Measurements from ENCODE around the gene PDE4B.
"Not testable (repeated sequence)": the region's sequence is repeated elsewhere in the genome, so short reads cannot be mapped to it uniquely, and the experiment has no call there.

PDE4B gene

GRCh38 chr1:66069976-66070876 lies 277.5 kb downstream of the PDE4B start:
- DNase-seq: no peak

GRCh38 chr1:66073388-66073787 lies 280.7 kb downstream of the PDE4B start:
- DNase-seq: no peak

DNA sequence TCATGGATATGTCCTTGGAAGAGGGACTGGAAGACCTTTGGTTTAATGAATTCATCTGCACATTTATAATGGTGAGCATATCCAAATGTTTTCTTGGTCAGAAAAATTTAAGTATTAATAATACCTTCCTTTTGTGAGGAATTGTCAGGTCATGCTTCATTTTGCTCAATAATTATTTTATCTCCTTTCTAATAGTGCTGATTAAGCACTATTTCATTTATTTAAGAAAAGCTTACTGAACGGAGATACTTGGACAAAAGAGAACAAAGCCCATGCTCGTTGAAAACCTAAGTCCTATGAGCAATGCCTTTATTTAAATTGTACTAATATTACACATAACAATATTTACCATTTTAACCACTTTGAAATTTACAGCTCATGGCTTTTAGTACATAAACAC lies 281.5 kb downstream of the PDE4B start:
- no peak for DNase-seq

GRCh38 chr1:66078412-66078811 lies 285.7 kb downstream of the PDE4B start:
- no peak for DNase-seq

DNA sequence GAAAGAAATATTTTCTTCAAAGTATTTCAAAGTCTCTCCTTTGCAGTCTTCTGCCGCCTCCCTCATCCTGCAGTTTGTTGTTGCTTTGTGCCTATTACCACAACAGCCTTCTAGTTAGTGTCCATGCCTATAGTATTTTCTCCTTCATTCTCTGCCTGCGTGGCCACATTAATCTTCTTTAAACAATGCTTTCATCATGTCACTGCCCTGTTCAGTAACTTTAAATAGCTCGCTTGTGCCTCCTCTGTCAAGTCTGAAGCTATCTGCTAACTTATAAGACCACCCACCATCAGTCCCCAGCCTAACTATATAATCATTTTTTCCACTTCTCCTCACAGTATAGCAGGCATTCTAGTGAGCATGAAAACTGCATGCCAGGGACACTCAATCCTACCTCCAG lies 290.3 kb downstream of the PDE4B start:
- no peak for DNase-seq

DNA sequence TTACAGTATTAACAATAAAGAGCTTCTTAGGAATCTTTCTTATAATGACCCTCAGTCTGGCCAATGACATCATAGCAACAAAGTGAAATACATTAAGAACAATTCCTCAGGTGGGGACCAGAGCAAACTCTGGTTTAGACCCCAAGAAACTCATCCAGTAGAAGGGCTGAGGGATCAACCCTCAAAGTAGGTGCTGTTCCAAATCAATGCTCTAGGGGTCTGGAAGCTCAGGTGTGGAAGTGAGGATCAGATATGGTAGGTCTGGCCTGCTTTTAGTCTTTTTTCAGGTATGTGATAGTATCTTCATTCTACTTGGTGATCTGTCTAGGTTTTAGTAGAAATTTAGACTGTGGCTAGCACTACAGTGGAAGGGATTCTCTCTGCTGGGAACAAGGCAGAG lies 291.7 kb downstream of the PDE4B start:
- DNase-seq: no peak

DNA sequence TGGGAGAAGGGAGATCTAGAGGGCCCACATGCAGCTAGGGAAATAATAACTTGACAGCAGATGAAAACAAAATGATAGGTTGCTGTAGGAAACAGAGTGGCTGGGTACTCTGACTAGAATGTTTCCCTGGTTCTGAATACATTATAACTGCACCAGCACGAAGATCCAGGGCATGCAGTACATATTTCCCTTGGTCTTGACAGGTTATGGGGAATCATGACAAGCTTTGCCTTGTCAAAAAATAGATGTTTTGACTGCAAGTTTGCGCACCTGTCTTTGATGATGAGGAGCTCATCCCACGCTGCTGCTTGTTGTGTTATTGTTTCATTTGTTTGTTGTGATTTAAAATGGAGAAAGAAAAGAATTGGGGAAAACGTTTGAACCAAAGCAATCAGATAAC lies 292.9 kb downstream of the PDE4B start:
- no peak for DNase-seq

- no peak for DNase-seq
These were observed 296.1 kb downstream of the PDE4B start for GRCh38 chr1:66088787-66089186.

DNA sequence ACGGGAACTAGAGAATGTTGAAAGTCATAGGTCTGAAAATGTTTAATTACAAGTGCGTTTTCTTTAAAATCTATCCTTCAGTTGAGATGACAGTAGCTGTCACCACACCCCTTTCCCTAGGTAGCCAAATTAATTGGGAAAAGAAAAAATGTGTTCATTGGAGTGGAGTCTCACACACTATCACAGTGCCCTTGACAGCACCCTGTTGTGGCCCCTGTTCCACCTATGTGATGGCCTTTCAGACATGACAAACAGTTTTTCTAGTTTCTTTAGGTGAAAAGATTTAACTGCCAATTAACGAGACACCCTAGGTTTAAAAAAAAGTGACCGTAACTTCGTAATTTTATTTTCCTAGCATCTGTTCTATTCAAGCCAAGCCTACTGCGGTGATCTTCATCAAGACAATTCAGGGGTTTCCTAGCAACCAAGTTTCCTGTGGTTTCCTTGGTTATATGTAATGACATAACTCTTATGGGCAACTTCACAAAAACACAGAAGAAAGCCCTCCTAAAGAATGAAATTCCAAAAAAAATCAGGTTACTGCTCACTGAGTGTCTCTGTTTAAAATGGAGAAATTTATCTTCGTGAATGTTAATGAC lies 298.3 kb downstream of the PDE4B start:
- no peak for DNase-seq

- no peak for DNase-seq
These were observed 302.5 kb downstream of the PDE4B start for GRCh38 chr1:66095190-66095589.

- DNase-seq: not testable (repeated sequence)
These were observed 308.3 kb downstream of the PDE4B start for GRCh38 chr1:66100959-66101358.

DNA sequence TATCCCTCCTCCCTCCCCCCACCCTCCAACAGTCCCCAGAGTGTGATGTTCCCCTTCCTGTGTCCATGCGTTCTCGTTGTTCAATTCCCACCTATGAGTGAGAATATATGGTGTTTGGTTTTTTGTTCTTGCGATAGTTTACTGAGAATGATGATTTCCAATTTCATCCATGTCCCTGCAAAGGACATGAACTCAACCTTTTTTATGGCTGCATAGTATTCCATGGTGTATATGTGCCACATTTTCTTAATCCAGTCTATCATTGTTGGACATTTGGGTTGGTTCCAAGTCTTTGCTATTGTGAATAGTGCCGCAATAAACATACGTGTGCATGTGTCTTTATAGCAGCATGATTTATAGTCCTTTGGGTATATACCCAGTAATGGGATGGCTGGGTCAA lies 311.4 kb downstream of the PDE4B start:
- DNase-seq: not testable (repeated sequence)

DNA sequence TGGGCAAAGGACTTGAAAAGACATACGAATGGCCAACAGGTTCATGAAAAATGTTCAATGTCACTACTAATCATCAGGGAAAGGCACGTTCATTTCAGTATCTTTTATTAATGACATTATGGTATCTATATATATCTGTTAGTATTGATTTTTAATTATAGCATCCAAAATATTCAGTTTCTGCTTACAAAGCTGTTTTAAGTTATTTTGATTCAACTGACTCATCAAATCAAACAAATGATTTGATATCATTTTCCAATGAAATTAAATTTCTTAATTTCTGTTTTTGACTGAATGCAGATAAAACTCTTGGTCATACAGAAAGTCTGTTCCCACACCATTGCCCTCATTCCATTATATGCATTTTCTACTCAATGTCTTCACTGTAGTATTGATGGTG lies 315.9 kb downstream of the PDE4B start:
- DNase-seq: no peak

DNA sequence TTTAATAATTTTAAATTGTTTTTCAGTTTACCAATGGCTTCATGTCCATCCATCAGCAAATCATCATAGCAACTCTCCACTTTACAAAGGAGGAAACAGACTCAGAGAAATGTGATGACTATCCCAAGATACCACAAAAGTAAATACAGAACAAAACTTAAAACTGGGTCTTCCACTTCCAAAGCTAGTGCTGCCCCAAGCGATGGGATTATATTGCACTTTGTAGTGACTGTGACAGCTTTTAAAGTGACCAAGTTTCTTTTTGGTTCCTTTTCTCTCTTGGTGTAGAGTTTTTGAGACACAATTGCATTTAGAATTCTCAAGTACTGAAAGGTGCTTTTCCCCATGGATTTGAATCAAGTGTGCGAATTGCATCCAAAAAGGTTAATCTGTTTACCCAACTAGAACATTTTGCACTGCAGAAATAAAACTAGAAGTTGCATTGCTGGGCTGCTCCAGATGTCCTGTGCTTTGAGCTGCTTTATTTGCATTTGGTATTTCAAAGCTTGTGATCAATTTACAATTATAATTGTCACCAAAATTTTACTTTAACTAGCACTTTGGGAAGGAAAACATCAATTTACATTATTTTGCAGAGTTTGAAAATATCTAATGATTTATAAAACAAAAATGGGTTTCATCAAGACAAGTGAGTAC lies 320.2 kb downstream of the PDE4B start:
- DNase-seq: no peak

DNA sequence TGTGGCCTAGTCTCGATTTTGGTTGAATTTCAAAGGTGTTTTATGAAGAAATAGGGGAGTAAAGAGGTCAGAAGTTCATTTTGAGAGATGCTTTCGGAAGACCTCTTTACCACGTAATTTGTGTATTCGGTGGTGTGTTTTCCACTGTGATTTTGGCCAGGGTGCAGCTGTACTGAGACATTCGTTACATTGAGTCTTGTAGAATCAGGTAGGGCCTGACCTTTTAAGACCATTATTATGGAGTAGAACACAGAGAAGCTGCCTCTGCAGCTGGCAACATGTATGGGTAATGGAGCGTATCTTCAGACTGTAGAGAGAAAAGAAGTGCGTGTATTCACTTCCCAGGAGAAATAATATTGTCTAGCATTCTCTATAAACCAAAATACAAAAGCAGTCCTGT lies 326.5 kb downstream of the PDE4B start:
- DNase-seq: no peak

- no peak for DNase-seq
These were observed 332.0 kb downstream of the PDE4B start for GRCh38 chr1:66124670-66125069.

- not testable (repeated sequence) for DNase-seq
These were observed 335.9 kb downstream of the PDE4B start for GRCh38 chr1:66128641-66129040.

- no peak for DNase-seq
These were observed 339.6 kb downstream of the PDE4B start for GRCh38 chr1:66132324-66132723.

DNA sequence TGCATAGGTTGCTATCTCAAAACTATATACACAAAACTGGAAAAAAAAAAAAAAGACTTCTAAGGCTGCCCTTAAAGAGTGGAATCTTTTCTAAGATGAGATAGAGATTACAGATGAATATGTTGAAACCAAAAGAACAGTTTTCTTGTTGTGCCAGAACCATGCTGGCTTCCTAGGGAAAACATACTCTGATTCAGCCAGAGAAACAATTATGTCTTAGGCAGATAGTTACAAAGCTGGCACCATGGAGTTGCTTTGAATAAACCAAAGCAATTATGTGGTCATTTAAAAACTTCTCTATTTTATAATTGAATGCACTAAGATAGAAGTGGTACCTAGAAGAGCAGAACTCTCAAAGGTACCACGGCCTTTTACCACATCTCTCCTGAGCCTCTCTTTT lies 341.3 kb downstream of the PDE4B start:
- DNase-seq: no peak

GRCh38 chr1:66135161-66135560 lies 342.5 kb downstream of the PDE4B start:
- DNase-seq: no peak

DNA sequence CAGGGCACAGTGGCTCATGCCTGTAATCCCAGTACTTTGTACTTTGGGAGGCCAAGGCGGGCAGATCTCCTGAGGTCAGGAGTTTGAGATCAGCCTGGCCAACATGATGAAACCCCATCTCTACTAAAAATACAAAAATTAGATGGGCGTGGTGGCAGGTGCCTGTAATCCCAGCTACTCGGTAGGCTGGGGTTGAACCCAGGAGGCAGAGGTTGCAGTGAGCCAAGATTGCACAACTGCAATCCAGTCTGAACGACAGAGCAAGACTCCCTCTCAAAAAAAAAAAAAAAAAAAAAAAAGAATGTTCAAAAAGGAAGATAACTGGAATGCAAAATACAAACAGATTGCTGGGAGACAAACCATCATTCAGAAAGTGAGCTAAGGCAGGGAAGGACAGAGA lies 343.7 kb downstream of the PDE4B start:
- DNase-seq: not testable (repeated sequence)

GRCh38 chr1:66137235-66137634 lies 344.5 kb downstream of the PDE4B start:
- no peak for DNase-seq

- no peak for DNase-seq
These were observed 345.9 kb downstream of the PDE4B start for GRCh38 chr1:66138613-66139012.

- DNase-seq: no peak
These were observed 347.4 kb downstream of the PDE4B start for GRCh38 chr1:66140072-66140471.

Data from NCI-H524 (cell line).